GM13977 (cell line): Measurements from ENCODE around the gene PIEZO1.

Experiments used
- DNase-seq: peaks from one replicate; pipeline ENCODE4 v3.0.0; 2012; ENCODE audit warnings: low spot score
- CTCF ChIP-seq: IDR thresholded peaks from 2 replicates; pipeline ENCODE4 v1.5.1; 2012; ENCODE audit warnings: mild to moderate bottlenecking, control low read depth; ENCODE audit not compliant: insufficient read depth; ENCODE audit errors: extremely low read depth, missing control alignments
- in situ Hi-C: fragments of 300-500 bp; cut with MboI; formaldehyde crosslinking; loops from one replicate; pipeline ENCODE4 v1.12.0; 2022; ENCODE audit warnings: low sequenced_read_pairs, low pct_unique_long_range_greater_than_20kb, mixed read lengths, inconsistent platforms; ENCODE audit not compliant: unreplicated experiment

The PIEZO1 gene

GRCh38 chr16:88743693-88744576, 41.1 kb downstream of the PIEZO1 start:
- in situ Hi-C loops: no loop called here
- TF ChIP-seq CTCF: peak; percentile 85
- DNase-seq: peak; percentile 82

DNA sequence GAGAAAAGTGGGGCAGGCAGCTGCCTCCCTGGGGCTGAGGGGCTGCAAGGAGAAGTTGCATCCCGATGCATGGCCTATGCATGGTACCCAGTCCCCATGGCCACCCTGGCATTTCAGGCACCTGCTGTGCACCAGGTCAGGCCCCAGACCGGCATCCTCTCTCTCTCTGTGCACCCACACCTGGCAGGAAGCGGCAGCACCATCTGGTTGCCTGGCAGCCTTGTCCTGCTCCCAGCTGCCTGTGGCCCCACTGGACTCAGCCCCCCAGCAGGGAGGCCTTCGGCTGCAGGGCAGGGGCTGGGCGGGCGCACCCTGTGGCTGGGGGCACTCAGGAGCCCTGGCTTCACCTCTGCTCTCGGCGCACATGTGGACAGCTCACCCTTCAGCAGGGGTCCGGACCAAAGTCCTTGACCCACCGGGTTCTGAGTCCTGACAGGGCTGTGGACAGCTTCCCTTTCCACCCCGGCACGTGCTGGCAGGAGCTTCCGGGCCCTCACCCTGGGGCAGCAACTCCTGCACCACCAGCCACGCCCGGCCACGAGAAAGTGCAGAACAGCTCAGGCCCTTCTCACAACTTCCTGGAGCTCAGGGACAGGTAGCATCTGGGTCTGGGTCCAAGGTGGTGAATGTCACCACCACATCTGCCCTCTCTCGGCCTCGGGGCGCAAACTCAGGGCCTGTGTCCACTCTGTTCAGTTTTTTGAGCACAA, 42.0 kb downstream of the PIEZO1 start:
- no peak for DNase-seq
- in situ Hi-C loops: no loop called here
- no peak for TF ChIP-seq CTCF

DNA sequence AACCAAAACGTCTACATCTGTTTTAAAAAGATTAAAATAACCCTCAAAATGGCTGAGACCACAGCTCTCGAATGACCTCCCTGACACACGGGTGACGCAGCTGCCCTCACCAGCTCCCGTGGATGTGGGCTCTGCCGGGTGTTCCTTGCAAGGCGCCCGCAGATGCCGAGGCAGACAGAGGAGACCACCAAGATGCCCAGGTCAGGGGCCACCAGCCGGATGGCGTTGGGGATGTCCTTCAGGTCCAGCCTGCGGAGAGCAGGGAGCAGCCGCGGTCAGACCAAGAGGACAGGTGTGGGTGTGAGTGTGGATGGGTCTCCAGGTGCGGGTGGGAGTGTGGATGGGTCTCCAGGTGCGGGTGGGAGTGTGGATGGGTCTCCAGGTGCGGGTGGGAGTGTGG, 43.7 kb downstream of the PIEZO1 start:
- no peak for DNase-seq
- TF ChIP-seq CTCF: no peak
- in situ Hi-C loops: no loop called here

DNA sequence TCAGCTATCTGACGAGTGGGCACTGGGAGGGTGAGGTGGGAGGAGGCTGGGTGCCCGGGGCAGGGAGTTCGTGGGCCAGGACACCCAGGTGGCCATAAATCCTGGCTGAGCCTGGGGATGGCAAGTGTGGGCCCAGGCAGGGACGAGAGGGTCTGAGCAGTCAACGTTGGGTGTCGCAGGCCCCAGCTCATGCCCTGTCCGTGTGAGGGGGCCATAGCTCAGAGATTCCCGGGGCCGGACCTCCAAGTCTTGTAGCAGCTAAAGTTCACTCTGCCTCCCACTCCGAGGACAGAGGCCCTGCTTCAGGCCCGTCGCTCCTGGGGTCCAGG, 44.3 kb downstream of the PIEZO1 start:
- no peak for DNase-seq
- in situ Hi-C loops: no loop called here
- TF ChIP-seq CTCF: no peak

GRCh38 chr16:88739977-88740726, 44.9 kb downstream of the PIEZO1 start:
- no peak for TF ChIP-seq CTCF
- in situ Hi-C loops: loop anchor here (10.0 kb wide), 1 partner anchor 45 kb away; the partner anchor contains the start of gene PIEZO1
- DNase-seq: no peak
